Dedifferentiated amniotic fluid mesenchymal stem cell (primary cell): ENCODE data around the gene JMY.
"Not testable (repeated sequence)": the region's sequence is repeated elsewhere in the genome, so short reads cannot be mapped to it uniquely, and the experiment has no call there.

Experiments used
- DNase-seq: peaks from one replicate; pipeline ENCODE4 v3.0.0-alpha.2; 2016; ENCODE audit errors: extremely low spot score

The JMY gene

GRCh38 chr5:79237740-79238560 is 2.0 kb downstream of the JMY start:
- no peak for DNase-seq

- no peak for DNase-seq
These were observed 4.6 kb downstream of the JMY start for GRCh38 chr5:79240561-79240960.

DNA sequence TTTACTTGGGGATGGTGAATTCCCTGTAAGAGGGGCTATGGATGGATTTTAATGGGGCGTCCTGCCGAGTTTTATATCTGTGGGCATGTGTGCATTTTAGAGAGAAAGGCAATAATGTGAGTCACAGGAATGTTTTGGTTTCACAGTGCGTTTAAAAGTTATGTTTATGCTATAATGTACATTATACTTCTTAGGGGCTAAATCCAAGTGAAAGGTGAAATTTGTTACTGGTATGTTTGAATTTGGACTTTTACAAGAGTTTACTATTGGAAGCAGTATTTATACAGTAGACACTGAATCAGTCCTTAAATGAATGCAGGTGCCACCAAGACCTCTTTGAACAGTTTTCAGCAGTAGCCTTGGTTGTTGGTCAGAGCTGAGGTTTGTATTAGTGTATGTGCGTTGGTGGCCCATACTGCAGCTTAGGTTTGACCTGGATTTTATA is 5.6 kb downstream of the JMY start:
- no peak for DNase-seq

GRCh38 chr5:79242242-79243039 is 6.5 kb downstream of the JMY start:
- DNase-seq, result no peak

DNA sequence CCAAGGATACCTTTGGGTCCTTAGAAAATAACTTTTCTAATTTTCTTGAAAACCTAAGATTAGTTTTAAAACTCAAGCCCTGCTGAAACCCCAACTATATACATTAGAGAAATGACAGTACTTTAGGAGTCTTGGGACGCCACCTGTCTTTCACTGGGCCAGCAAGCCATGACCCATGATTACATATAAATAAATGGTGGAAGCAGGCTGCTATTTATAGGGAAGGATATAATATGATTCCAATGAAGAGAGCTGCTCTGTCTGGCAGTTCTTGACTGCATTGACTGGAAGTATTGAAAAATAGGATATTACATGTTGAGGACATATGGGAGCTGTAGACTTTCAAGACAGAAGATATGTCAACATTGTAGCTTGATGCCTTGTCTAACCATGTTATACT is 7.3 kb downstream of the JMY start:
- DNase-seq, result no peak

DNA sequence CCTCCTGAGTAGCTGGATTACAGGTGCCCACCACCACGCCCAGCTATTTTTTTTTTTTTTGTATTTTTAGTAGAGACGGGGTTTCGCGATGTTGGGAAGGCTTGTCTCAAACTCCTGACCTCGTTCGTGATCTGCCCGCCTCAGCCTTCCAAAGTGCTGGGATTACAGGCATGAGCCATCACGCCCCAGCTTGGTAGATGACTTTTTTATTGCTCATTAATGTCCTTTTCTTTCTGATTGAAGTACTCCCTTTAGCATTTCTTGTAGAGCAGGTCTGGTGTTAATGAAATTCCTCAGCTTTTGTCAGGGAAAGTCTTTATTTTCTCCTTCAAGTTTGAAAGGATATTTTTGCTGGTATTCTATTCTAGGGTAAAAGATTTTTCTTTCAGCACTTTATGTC is 18.1 kb downstream of the JMY start:
- not testable (repeated sequence) for DNase-seq

DNA sequence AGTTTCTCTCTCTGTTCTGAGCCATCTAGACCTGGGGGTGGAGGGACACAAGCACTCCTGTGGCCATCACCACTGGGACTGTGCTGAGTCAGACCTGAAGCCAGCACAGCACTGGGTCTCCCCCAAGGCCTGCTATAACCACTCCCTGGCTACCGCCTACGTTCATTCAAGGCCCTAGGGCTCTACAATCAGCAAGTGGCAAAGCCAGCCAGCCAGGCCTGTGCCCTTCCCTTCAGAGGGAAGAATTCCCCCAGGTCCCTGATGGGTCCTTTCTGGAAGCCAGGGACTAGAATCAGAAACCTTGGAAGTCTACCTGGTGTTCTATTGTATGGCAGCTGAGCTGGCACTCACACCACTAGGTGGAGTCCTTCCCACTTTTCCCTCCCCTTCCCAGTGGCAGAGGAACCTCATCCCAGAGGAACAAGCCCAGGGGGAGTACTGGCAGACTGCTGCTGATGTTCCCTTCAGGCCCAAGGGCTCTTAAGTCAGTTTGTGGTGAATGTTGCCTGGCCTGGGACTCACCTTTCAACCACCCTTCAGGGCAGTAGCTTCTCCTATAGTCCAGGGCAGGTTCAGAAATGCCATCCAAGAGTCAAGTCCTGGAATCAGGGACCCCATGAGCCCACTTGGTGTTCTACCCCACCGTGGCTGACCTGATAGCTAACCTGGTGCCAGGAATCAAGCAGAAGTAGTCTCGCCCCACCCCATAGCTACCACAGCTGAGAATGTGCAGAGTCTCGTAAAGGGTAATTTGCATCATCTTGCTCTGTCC is 20.0 kb downstream of the JMY start:
- DNase-seq, result no peak

- DNase-seq, result no peak
These were observed 20.6 kb downstream of the JMY start for GRCh38 chr5:79256563-79256962.

GRCh38 chr5:79257314-79257713 is 21.4 kb downstream of the JMY start:
- no peak for DNase-seq

- no peak for DNase-seq
These were observed 22.9 kb downstream of the JMY start for GRCh38 chr5:79258801-79259200.

DNA sequence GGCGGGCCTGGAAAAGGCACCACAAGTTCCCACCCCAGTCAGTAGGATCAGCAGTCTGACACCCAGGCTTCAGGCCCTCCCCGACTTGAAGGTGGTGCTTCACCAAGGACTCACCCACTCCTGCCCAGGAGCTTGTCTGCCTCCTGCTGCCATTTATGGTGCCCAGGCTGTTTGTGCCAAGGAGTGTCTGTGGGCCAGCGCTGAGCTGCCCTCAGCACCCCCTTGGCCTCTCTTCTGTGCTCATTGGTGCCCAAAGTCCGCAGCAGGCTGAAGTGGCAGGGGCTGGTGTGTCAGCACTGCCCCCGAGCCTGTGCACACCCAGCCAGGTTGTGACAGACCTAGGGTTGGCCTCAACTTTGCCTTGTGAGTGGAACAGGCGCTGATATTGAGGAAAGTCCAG is 23.5 kb downstream of the JMY start:
- no peak for DNase-seq

GRCh38 chr5:79259810-79260209 is 23.9 kb downstream of the JMY start:
- no peak for DNase-seq

GRCh38 chr5:79261897-79262296 is 26.0 kb downstream of the JMY start:
- DNase-seq, result no peak

GRCh38 chr5:79263290-79263689 is 27.4 kb downstream of the JMY start:
- DNase-seq, result no peak

DNA sequence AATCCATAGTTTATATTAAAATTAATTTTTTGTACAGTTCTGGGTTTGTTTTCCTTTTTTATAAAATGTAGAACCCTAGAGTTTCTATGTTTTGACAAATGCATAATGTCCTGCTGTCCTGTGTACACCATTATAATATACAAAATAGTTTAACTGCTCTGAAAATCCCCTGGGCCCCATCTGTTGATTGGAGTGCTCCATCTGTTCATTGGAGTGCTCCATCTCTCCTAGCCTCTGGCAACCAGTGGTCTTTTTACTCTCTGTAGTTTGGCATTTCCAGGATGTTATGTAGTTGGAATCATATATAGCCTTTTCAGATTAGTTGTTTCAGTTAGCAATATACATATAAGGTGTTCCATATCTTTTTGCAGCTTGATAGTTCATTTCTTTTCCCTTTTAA is 31.2 kb downstream of the JMY start:
- no peak for DNase-seq

GRCh38 chr5:79269733-79270166 is 33.8 kb downstream of the JMY start:
- DNase-seq, result no peak

DNA sequence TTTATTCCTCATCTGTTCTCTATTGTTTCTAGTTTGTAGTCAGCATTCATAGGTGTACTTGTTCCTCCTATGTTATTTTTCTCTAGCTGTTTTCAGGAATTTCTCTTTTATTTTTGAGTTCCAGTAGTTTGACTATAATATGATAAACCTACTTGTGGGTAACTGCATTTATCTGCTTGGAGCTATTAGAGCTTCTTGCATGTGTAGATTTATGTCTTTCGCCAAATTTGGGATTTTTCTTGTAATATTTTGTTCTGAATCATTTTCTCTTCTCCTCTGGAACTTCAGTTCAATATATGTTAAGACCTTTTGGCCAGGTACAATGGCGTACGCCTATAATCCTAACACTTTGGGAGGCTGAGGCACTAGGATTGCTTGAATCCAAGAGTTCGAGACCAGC is 37.4 kb downstream of the JMY start:
- DNase-seq, result no peak

GRCh38 chr5:79284846-79285245 is 48.9 kb downstream of the JMY start:
- no peak for DNase-seq

GRCh38 chr5:79285285-79285684 is 49.4 kb downstream of the JMY start:
- no peak for DNase-seq

- DNase-seq, result no peak
These were observed 49.9 kb downstream of the JMY start for GRCh38 chr5:79285833-79286232.

- DNase-seq, result no peak
These were observed 51.4 kb downstream of the JMY start for GRCh38 chr5:79287380-79287779.

- DNase-seq, result no peak
These were observed 52.0 kb downstream of the JMY start for GRCh38 chr5:79287907-79288306.
